PC-9 (cell line): ENCODE measurements around the gene MAST4.

Experiments
- EZH2 ChIP-seq: fragments of 200-600 bp; sonication (generic); IDR thresholded peaks from 2 replicates; pipeline ENCODE4 v1.8.0; 2017; ENCODE audit warnings: antibody characterized with exemption, low read depth
- TF ChIP-seq, protein P1 (sequence below): fragments of 200-600 bp; sonication (generic); conservative IDR thresholded peaks from 2 replicates; pipeline ENCODE4 v1.6.1; 2017; ENCODE audit warnings: mixed run types, antibody characterized with exemption, mild to moderate bottlenecking, moderate library complexity

DNA sequence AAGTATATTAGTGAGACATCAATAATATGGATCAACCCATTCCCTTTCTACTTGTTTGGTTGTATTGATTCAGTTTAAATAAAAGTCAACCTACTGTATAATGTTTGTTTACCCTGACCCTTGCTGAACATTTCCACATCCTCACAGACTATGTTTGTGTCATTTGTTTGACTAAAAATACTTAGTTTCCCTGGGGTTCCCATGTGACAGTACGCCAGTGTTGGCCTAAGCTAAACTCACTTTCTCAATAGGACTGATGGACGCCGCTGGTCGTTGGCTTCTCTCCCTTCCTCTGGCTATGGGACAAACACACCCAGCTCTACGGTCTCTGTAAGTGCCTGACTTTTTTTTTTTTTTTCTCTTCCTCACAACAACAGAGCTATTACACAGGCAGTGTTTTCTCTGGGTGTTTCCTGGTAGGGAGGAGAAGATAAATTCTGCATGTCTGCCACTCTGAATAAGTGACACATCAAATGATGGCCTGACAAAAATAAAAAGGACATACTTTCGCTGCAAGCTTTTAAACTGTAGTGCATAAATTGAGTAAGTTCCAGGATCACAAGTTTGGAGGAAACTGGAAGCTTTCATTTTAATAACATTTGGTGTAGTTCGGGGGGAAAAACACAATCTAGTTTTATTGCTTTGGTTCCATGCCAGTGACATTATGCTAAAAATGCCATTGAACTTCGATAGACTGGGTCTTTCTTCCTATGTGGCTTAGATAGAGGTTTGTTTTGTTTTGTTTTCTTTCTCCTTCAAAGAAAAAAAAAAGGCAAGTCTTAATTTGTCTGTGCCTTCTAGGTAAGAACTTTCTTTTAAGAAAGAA lies 499.4 kb downstream of the MAST4 start:
- TF ChIP-seq, protein P1, sequence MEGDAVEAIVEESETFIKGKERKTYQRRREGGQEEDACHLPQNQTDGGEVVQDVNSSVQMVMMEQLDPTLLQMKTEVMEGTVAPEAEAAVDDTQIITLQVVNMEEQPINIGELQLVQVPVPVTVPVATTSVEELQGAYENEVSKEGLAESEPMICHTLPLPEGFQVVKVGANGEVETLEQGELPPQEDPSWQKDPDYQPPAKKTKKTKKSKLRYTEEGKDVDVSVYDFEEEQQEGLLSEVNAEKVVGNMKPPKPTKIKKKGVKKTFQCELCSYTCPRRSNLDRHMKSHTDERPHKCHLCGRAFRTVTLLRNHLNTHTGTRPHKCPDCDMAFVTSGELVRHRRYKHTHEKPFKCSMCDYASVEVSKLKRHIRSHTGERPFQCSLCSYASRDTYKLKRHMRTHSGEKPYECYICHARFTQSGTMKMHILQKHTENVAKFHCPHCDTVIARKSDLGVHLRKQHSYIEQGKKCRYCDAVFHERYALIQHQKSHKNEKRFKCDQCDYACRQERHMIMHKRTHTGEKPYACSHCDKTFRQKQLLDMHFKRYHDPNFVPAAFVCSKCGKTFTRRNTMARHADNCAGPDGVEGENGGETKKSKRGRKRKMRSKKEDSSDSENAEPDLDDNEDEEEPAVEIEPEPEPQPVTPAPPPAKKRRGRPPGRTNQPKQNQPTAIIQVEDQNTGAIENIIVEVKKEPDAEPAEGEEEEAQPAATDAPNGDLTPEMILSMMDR: no peak
- no peak for TF ChIP-seq EZH2
